Measurements from ENCODE around the gene NRXN3. TPM values are rescaled to one million over a fixed set of nuclear protein-coding genes. Genes with fewer than 3 reads are reported as not detected.
A peak's percentile ranks its signal among the peaks of the same experiment; 100 is the strongest.

NRXN3 gene
- polyA plus RNA-seq, 1 of the 3 experiments (the other 2 are of a cell fraction), result 1.6 TPM

DNA sequence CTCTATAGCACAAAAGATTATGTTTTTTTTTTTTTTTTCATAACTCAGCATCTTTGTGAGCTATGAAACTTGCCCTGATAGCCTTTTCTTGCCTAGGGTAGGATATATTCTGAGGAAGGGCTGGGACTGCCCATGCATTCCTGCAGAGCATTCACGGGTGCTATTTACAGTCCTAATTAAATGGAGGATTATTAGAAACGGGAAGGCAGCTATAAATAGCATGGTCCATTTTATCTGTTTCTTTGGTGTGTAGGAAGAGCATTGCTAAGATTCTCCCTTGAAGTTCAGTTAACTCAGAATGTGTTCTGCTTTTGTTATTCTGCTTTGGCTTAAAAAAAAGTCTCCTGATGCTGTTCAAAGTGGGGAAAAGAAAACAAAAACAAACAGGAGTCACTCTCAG is 1410.2 kb downstream of the NRXN3 start:
- CTCF ChIA-PET, result no interaction called here
- Histone ChIP-seq H3F3A (replicated peaks; ENCODE audit: insufficient read depth) (peaks cover 8% of the 10 kb centered on the region), H3K9me3 (no peaks in the 10 kb centered on the region), H3K4me2 (no peak overlapping the region), H3K27ac (ENCODE audit: low read depth in 2 of 2, low read length in 1 of 2) (no peak overlapping the region), H3K27me3 (ENCODE audit: insufficient read depth) (no peaks in the 10 kb centered on the region), H3K9me2 (no peaks in the 10 kb centered on the region), H2AFZ (ENCODE audit: low read depth) (no peak overlapping the region), H3K9ac (no peak overlapping the region), H3K4me3 (ENCODE audit: low read depth in 2 of 2, low read length in 1 of 2) (no peak overlapping the region), H3K79me2 (ENCODE audit: insufficient read depth) (no peaks in the 10 kb centered on the region), H4K20me1 (ENCODE audit: insufficient read depth) (no peaks in the 10 kb centered on the region), H3K4me1 (ENCODE audit: control insufficient read depth in 1 of 2, insufficient read depth in 2 of 2, low read depth in 1 of 2, low read length in 1 of 2) (peaks cover 0 to 31% of the 10 kb centered on the region in 2 experiments; a peak in 1 of 4 replicates), H3K36me3 (replicated peaks in 1 of 2; ENCODE audit: control insufficient read depth in 1 of 2, insufficient read depth in 2 of 2, low read length in 1 of 2) (no peaks in the 10 kb centered on the region)
- 14% methylated on average over 2 of the region's 2 CpGs for WGBS (ENCODE audit: low lambda C conversion rate)
- POLR2A ChIA-PET, result no interaction called here
- DNase-seq, result no peak
- TF ChIP-seq, protein P1, sequence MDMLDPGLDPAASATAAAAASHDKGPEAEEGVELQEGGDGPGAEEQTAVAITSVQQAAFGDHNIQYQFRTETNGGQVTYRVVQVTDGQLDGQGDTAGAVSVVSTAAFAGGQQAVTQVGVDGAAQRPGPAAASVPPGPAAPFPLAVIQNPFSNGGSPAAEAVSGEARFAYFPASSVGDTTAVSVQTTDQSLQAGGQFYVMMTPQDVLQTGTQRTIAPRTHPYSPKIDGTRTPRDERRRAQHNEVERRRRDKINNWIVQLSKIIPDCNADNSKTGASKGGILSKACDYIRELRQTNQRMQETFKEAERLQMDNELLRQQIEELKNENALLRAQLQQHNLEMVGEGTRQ (IDR thresholded peaks at IDR 0.05; ENCODE audit: borderline replicate concordance, low read depth, low read length), result no peak
- TF ChIP-seq GATA2 (CRISPR knock-in tag; IDR thresholded peaks at IDR 0.05), result no peak
- TF ChIP-seq TEAD4 (IDR thresholded peaks at IDR 0.05; ENCODE audit: borderline replicate concordance, insufficient read depth), result no peak
- TF ChIP-seq, protein P2, sequence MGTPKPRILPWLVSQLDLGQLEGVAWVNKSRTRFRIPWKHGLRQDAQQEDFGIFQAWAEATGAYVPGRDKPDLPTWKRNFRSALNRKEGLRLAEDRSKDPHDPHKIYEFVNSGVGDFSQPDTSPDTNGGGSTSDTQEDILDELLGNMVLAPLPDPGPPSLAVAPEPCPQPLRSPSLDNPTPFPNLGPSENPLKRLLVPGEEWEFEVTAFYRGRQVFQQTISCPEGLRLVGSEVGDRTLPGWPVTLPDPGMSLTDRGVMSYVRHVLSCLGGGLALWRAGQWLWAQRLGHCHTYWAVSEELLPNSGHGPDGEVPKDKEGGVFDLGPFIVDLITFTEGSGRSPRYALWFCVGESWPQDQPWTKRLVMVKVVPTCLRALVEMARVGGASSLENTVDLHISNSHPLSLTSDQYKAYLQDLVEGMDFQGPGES (IDR thresholded peaks at IDR 0.05; ENCODE audit: low read depth, low read length), result no peak
- TF ChIP-seq GABPA (IDR thresholded peaks at IDR 0.05; ENCODE audit: low read depth), result no peak
- no peak for TF ChIP-seq FOSL2 (IDR thresholded peaks at IDR 0.05; ENCODE audit: borderline replicate concordance, low read depth)
- TF ChIP-seq EP300 (IDR thresholded peaks at IDR 0.05; ENCODE audit: borderline replicate concordance in 1 of 2, low read depth in 1 of 2, low read length in 1 of 2), result no peak
- no peak for TF ChIP-seq MXI1 (IDR thresholded peaks at IDR 0.05; ENCODE audit: low read depth, low read length)
- no peak for TF ChIP-seq MEF2A (IDR thresholded peaks at IDR 0.05; ENCODE audit: borderline replicate concordance, low read depth)
- TF ChIP-seq CHD2 (IDR thresholded peaks at IDR 0.05; ENCODE audit: low read length, partially characterized antibody), result no peak
- TF ChIP-seq RXRA (IDR thresholded peaks at IDR 0.05; ENCODE audit: borderline replicate concordance, low read depth), result no peak
- TF ChIP-seq NRF1 (IDR thresholded peaks at IDR 0.05; ENCODE audit: low read depth, low read length), result no peak
- no peak for TF ChIP-seq JUND (IDR thresholded peaks at IDR 0.05)
- no peak for TF ChIP-seq SMC3 (IDR thresholded peaks at IDR 0.05; ENCODE audit: low read depth, low read length)

DNA sequence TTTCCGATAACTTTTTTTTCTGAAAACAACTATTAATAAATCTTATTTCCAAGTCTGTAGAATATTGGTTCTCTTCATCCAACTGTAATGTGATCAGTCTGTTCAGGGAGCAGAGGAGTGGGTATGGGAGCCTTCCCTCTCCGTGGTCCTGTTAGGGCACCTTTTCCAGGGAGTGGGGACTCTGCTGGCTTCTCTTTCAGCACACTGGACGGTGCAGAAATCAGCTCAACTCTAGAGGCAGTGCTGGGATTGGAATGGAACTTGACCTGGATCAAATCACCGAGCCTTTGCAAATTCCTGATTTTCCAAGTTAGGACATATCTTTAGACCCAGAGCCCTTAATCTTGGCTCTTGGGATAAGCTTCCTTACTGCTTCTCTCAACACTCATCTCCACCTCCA is 1410.7 kb downstream of the NRXN3 start:
- Histone ChIP-seq H3K9ac (no peak overlapping the region), H3F3A (replicated peaks; ENCODE audit: insufficient read depth) (peaks cover 8% of the 10 kb centered on the region)
- CTCF ChIA-PET, result interaction anchor here (0.6 kb wide), 1 partner anchor 16 kb away, joined by 3 read pairs; no protein-coding TSS in a partner anchor

More for the DNA sequence above, 1410.7 kb downstream of the NRXN3 start:
- no peaks in the 10 kb centered on the region for H3K9me2 ChIP-seq
- no peaks in the 10 kb centered on the region for H4K20me1 ChIP-seq (ENCODE audit: insufficient read depth)
- no peak for DNase-seq
- WGBS (ENCODE audit: low lambda C conversion rate), result 45% methylated on average over 4 of the region's 4 CpGs
- no peaks in the 10 kb centered on the region for H3K9me3 ChIP-seq
- no peaks in the 10 kb centered on the region for H3K27me3 ChIP-seq (ENCODE audit: insufficient read depth)
- H3K4me3 ChIP-seq (ENCODE audit: low read depth in 2 of 2, low read length in 1 of 2), result no peak overlapping the region
- no peak overlapping the region for H3K27ac ChIP-seq (ENCODE audit: low read depth in 2 of 2, low read length in 1 of 2)
- POLR2A ChIA-PET, result no interaction called here
- H3K36me3 ChIP-seq (replicated peaks in 1 of 2; ENCODE audit: control insufficient read depth in 1 of 2, insufficient read depth in 2 of 2, low read length in 1 of 2), result no peaks in the 10 kb centered on the region
- TF ChIP-seq FOXJ3 (CRISPR knock-in tag; IDR thresholded peaks at IDR 0.05), result no peak
- TF ChIP-seq EZH2phosphoT487 (IDR thresholded peaks at IDR 0.05; ENCODE audit: borderline replicate concordance, low read depth), result no peak
- no peak for TF ChIP-seq RAD21 (IDR thresholded peaks at IDR 0.05; ENCODE audit: low read length)
- TF ChIP-seq MEF2A (IDR thresholded peaks at IDR 0.05; ENCODE audit: borderline replicate concordance, low read depth), result no peak
- TF ChIP-seq GATA2 (CRISPR knock-in tag; IDR thresholded peaks at IDR 0.05), result no peak
- TF ChIP-seq, protein P3, sequence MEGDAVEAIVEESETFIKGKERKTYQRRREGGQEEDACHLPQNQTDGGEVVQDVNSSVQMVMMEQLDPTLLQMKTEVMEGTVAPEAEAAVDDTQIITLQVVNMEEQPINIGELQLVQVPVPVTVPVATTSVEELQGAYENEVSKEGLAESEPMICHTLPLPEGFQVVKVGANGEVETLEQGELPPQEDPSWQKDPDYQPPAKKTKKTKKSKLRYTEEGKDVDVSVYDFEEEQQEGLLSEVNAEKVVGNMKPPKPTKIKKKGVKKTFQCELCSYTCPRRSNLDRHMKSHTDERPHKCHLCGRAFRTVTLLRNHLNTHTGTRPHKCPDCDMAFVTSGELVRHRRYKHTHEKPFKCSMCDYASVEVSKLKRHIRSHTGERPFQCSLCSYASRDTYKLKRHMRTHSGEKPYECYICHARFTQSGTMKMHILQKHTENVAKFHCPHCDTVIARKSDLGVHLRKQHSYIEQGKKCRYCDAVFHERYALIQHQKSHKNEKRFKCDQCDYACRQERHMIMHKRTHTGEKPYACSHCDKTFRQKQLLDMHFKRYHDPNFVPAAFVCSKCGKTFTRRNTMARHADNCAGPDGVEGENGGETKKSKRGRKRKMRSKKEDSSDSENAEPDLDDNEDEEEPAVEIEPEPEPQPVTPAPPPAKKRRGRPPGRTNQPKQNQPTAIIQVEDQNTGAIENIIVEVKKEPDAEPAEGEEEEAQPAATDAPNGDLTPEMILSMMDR (IDR thresholded peaks at IDR 0.05), result no peak
- TF ChIP-seq RXRA (IDR thresholded peaks at IDR 0.05; ENCODE audit: borderline replicate concordance, low read depth), result no peak
- TF ChIP-seq, protein P4, sequence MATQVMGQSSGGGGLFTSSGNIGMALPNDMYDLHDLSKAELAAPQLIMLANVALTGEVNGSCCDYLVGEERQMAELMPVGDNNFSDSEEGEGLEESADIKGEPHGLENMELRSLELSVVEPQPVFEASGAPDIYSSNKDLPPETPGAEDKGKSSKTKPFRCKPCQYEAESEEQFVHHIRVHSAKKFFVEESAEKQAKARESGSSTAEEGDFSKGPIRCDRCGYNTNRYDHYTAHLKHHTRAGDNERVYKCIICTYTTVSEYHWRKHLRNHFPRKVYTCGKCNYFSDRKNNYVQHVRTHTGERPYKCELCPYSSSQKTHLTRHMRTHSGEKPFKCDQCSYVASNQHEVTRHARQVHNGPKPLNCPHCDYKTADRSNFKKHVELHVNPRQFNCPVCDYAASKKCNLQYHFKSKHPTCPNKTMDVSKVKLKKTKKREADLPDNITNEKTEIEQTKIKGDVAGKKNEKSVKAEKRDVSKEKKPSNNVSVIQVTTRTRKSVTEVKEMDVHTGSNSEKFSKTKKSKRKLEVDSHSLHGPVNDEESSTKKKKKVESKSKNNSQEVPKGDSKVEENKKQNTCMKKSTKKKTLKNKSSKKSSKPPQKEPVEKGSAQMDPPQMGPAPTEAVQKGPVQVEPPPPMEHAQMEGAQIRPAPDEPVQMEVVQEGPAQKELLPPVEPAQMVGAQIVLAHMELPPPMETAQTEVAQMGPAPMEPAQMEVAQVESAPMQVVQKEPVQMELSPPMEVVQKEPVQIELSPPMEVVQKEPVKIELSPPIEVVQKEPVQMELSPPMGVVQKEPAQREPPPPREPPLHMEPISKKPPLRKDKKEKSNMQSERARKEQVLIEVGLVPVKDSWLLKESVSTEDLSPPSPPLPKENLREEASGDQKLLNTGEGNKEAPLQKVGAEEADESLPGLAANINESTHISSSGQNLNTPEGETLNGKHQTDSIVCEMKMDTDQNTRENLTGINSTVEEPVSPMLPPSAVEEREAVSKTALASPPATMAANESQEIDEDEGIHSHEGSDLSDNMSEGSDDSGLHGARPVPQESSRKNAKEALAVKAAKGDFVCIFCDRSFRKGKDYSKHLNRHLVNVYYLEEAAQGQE (IDR thresholded peaks at IDR 0.05; ENCODE audit: low read depth, low read length), result peak; percentile 77
- H3K4me1 ChIP-seq (ENCODE audit: control insufficient read depth in 1 of 2, insufficient read depth in 2 of 2, low read depth in 1 of 2, low read length in 1 of 2), result peaks cover 0 to 31% of the 10 kb centered on the region in 2 experiments; a peak in 1 of 4 replicates
- H2AFZ ChIP-seq (ENCODE audit: low read depth), result no peak overlapping the region
- no peaks in the 10 kb centered on the region for H3K79me2 ChIP-seq (ENCODE audit: insufficient read depth)
- no peak overlapping the region for H3K4me2 ChIP-seq

Measured in SK-N-SH (cell line).